HEK293 (cell line): Measurements from ENCODE around the gene MSANTD2.

Experiments
- CTCF ChIA-PET: fragments of 350-600 bp; formaldehyde crosslinking; extraction: SDS; loops from one replicate; lab custom pipeline; 2021; ENCODE audit warnings: antibody characterized with exemption; lab: Yijun Ruan, JAX
- POLR2A ChIA-PET: fragments of 300-600 bp; formaldehyde crosslinking; extraction: SDS; loops from one replicate; lab custom pipeline; 2020; ENCODE audit warnings: antibody characterized with exemption, inconsistent platforms; lab: Yijun Ruan, JAX
- H3K27ac ChIP-seq: fragments of 200-500 bp; sonication (Bioruptor generic); 2 replicates; pipeline ENCODE4 v1.5.1; 2014; ENCODE audit warnings: low read depth, low read length, control low read depth, inconsistent platforms; ENCODE audit errors: extremely low read depth
- H3K36me3 ChIP-seq, 2 experiments: fragments of 200-500 bp in 1 of 2; sonication (Bioruptor generic) in 1 of 2; 1 replicate in 1 of 2; 2 replicates in 1 of 2; pipeline ENCODE4 v1.5.1; 2014 to 2017; ENCODE audit warnings: inconsistent platforms in 2 of 2, low read length in 2 of 2; ENCODE audit not compliant: control insufficient read depth in 2 of 2, insufficient read depth in 1 of 2
- H3K4me1 ChIP-seq: fragments of 200-500 bp; sonication (Bioruptor generic); 2 replicates; pipeline ENCODE4 v1.5.1; 2014; ENCODE audit warnings: mild to moderate bottlenecking, low read length, inconsistent platforms; ENCODE audit not compliant: control insufficient read depth, insufficient read depth
- H3K4me3 ChIP-seq: 2 replicates; pipeline ENCODE4 v1.5.1; 2011; ENCODE audit warnings: low read depth, mild to moderate bottlenecking, control low read depth, low read length, moderate library complexity
- H3K9me3 ChIP-seq: fragments of 200-500 bp; sonication (Bioruptor generic); 2 replicates; pipeline ENCODE4 v1.5.1; 2014; ENCODE audit warnings: low read depth, low read length, inconsistent platforms; ENCODE audit not compliant: control insufficient read depth, insufficient read depth
- BCL11B ChIP-seq: fragments of 450-650 bp; formaldehyde crosslinking; IDR thresholded peaks from 2 replicates; pipeline ENCODE4 v1.5.1; 2016; ENCODE audit warnings: low read depth, missing biosample characterization, missing genetic modification characterization
- KLF7 ChIP-seq: fragments of 450-650 bp; formaldehyde crosslinking; IDR thresholded peaks from 2 replicates; pipeline ENCODE4 v1.5.1; 2016; ENCODE audit warnings: missing biosample characterization, missing genetic modification characterization, borderline replicate concordance
- REST ChIP-seq: fragments of 450-650 bp; formaldehyde crosslinking; IDR thresholded peaks from 2 replicates; pipeline ENCODE4 v1.5.1; 2016; ENCODE audit warnings: missing biosample characterization, missing genetic modification characterization
- SP3 ChIP-seq: fragments of 450-650 bp; formaldehyde crosslinking; IDR thresholded peaks from 2 replicates; pipeline ENCODE4 v1.5.1; 2016; ENCODE audit warnings: missing biosample characterization, missing genetic modification characterization
- ZBTB17 ChIP-seq: fragments of 450-650 bp; formaldehyde crosslinking; IDR thresholded peaks from 2 replicates; pipeline ENCODE4 v1.5.1; 2016; ENCODE audit warnings: missing biosample characterization, missing genetic modification characterization
- ZBTB7A ChIP-seq: fragments of 450-650 bp; formaldehyde crosslinking; IDR thresholded peaks from 2 replicates; pipeline ENCODE4 v1.5.1; 2016; ENCODE audit warnings: low read depth, missing biosample characterization, missing genetic modification characterization
- ZFP69B ChIP-seq: fragments of 450-650 bp; formaldehyde crosslinking; IDR thresholded peaks from 2 replicates; pipeline ENCODE4 v1.5.1; 2016; ENCODE audit warnings: missing biosample characterization, missing genetic modification characterization
- ZIC2 ChIP-seq: fragments of 450-650 bp; formaldehyde crosslinking; IDR thresholded peaks from 2 replicates; pipeline ENCODE4 v1.5.1; 2016; ENCODE audit warnings: missing biosample characterization, missing genetic modification characterization
- ZNF10 ChIP-seq: fragments of 450-650 bp; formaldehyde crosslinking; IDR thresholded peaks from 2 replicates; pipeline ENCODE4 v1.5.1; 2017; ENCODE audit warnings: missing biosample characterization, missing genetic modification characterization
- ZNF140 ChIP-seq: fragments of 450-650 bp; formaldehyde crosslinking; IDR thresholded peaks from 2 replicates; pipeline ENCODE4 v1.5.1; 2016; ENCODE audit warnings: missing biosample characterization, missing genetic modification characterization
- ZNF155 ChIP-seq: fragments of 450-650 bp; formaldehyde crosslinking; IDR thresholded peaks from 2 replicates; pipeline ENCODE4 v1.5.1; 2016; ENCODE audit warnings: missing biosample characterization, missing genetic modification characterization
- ZNF350 ChIP-seq: fragments of 450-650 bp; formaldehyde crosslinking; IDR thresholded peaks from 2 replicates; pipeline ENCODE4 v1.5.0; 2017; ENCODE audit warnings: missing biosample characterization, mild to moderate bottlenecking, missing genetic modification characterization
- ZNF544 ChIP-seq: fragments of 450-650 bp; formaldehyde crosslinking; IDR thresholded peaks from 2 replicates; pipeline ENCODE4 v1.5.0; 2017; ENCODE audit warnings: missing biosample characterization, missing genetic modification characterization
- ZNF639 ChIP-seq: fragments of 450-650 bp; formaldehyde crosslinking; IDR thresholded peaks from 2 replicates; pipeline ENCODE4 v1.5.1; 2016; ENCODE audit warnings: missing biosample characterization, missing genetic modification characterization
- ZNF692 ChIP-seq: fragments of 450-650 bp; formaldehyde crosslinking; IDR thresholded peaks from 2 replicates; pipeline ENCODE4 v1.5.1; 2016; ENCODE audit warnings: missing biosample characterization, missing genetic modification characterization
- ZNF792 ChIP-seq: fragments of 450-650 bp; formaldehyde crosslinking; IDR thresholded peaks from 2 replicates; pipeline ENCODE4 v1.5.1; 2016; ENCODE audit warnings: missing biosample characterization, missing genetic modification characterization

Gene MSANTD2

GRCh38 chr11:124814739-124815138 is 14.5 kb upstream of the MSANTD2 start:
- no peaks in the 10 kb centered on the region for H3K36me3 ChIP-seq
- H3K9me3 ChIP-seq: no peaks in the 10 kb centered on the region
- no peak for TF ChIP-seq REST (tag by site-specific recombination)
- TF ChIP-seq KLF7 (tag by site-specific recombination): no peak
- no peak overlapping the region for H3K4me3 ChIP-seq
- ChIA-PET CTCF (interaction anchor here (0.7 to 2.0 kb wide), 6 partner anchors 9 to 170 kb away, joined by 3 to 9 read pairs (median 4); partner anchors contain the start of gene MSANTD2), POLR2A (interaction anchor here (0.6 to 1.8 kb wide), 2 partner anchors 16 to 129 kb away, joined by 4 to 5 read pairs; no protein-coding TSS in a partner anchor)
- no peak overlapping the region for H3K27ac ChIP-seq
- no peaks in the 10 kb centered on the region for H3K4me1 ChIP-seq

GRCh38 chr11:124812876-124813275 is 12.7 kb upstream of the MSANTD2 start:
- ChIA-PET POLR2A (interaction anchor here (1.7 kb wide), 1 partner anchor 12 kb away, joined by 10 read pairs; the partner anchor contains the start of gene MSANTD2), CTCF (interaction anchor here (0.7 to 2.0 kb wide), 3 partner anchors 12 to 294 kb away, joined by 3 to 9 read pairs (median 3); partner anchors contain the start of gene MSANTD2)
- no peak overlapping the region for H3K4me3 ChIP-seq
- no peaks in the 10 kb centered on the region for H3K36me3 ChIP-seq
- TF ChIP-seq ZBTB7A (tag by site-specific recombination): no peak
- no peaks in the 10 kb centered on the region for H3K4me1 ChIP-seq
- H3K27ac ChIP-seq: no peak overlapping the region
- H3K9me3 ChIP-seq: no peaks in the 10 kb centered on the region

- no peaks in the 10 kb centered on the region for H3K9me3 ChIP-seq
- ChIA-PET POLR2A (no interaction called here), CTCF (no interaction called here)
- no peaks in the 10 kb centered on the region for H3K36me3 ChIP-seq
- H3K4me3 ChIP-seq: no peak overlapping the region
- H3K4me1 ChIP-seq: no peaks in the 10 kb centered on the region
- TF ChIP-seq ZNF140 (tag by site-specific recombination) (no peak), ZNF350 (tag by site-specific recombination) (no peak), ZNF10 (tag by site-specific recombination) (no peak), SP3 (tag by site-specific recombination) (no peak), ZNF792 (no peak), ZIC2 (tag by site-specific recombination) (no peak), ZBTB17 (tag by site-specific recombination) (no peak), BCL11B (tag by site-specific recombination) (no peak)
- no peak overlapping the region for H3K27ac ChIP-seq
Observed at GRCh38 chr11:124811399-124812125, 11.4 kb upstream of the MSANTD2 start.

GRCh38 chr11:124807660-124808270 is 7.6 kb upstream of the MSANTD2 start:
- CTCF ChIA-PET: interaction anchor here (0.9 kb wide), 1 partner anchor 47 kb away, joined by 5 read pairs; no protein-coding TSS in a partner anchor
- Histone ChIP-seq H3K9me3 (no peaks in the 10 kb centered on the region), H3K27ac (no peak overlapping the region), H3K4me1 (no peaks in the 10 kb centered on the region), H3K4me3 (no peak overlapping the region), H3K36me3 (no peaks in the 10 kb centered on the region)
- TF ChIP-seq ZNF155 (tag by site-specific recombination): no peak
- no peak for TF ChIP-seq ZFP69B (tag by site-specific recombination)
- no peak for TF ChIP-seq ZNF639 (tag by site-specific recombination)
- TF ChIP-seq ZNF544: no peak
- TF ChIP-seq ZNF692: no peak
- POLR2A ChIA-PET: no interaction called here
